ENCODE data around the gene SPATA31D1. TPM values are rescaled to one million over a fixed set of nuclear protein-coding genes. Genes with fewer than 3 reads are reported as not detected.
"Not testable (repeated sequence)": the region's sequence is repeated elsewhere in the genome, so short reads cannot be mapped to it uniquely, and the experiment has no call there.

SPATA31D1 gene
- total RNA-seq: not detected

GRCh38 chr9:81988472-81988871 lies at the start of gene SPATA31D1:
SPATA31D1 (plus strand) TSS chr9:81988772; CDS start chr9:81988819, 47 bp downstream.
- not testable (repeated sequence) for ATAC-seq (ENCODE audit: low FRiP score); DNase-seq (ENCODE audit: low spot score)

- not testable (repeated sequence) for ATAC-seq (ENCODE audit: low FRiP score)
These were observed 45.2 kb upstream of the SPATA31D1 start, which contains the start of gene SPATA31D3 for GRCh38 chr9:81943393-81943792. SPATA31D3 (plus strand) TSS chr9:81943500; CDS start chr9:81943586, 86 bp downstream.

GRCh38 chr9:81948650-81949049 lies 39.9 kb upstream of the SPATA31D1 start:
- DNase-seq (ENCODE audit: low spot score); ATAC-seq (ENCODE audit: low FRiP score): not testable (repeated sequence)

More at GRCh38 chr9:81943393-81943792, 45.2 kb upstream of the SPATA31D1 start, which contains the start of gene SPATA31D3:
- not testable (repeated sequence) for DNase-seq (ENCODE audit: low spot score)

DNA sequence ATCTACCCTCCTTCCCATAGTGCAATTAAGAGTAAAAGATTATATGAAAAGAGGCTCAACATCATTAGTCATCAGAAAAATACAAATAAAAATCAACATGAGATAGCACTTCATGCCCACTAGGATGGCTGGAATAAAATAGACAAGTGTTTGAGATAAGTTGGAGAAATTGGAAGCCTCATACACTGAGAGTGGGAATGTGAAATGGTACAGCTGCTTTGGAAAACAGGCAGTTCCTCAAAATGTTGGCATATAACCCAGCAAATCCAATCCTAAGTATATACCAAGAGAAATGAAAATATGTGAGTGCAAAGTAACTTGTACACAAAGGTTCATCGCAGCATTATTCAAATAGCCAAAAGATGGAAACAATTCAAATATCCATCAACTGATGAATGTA lies 35.5 kb upstream of the SPATA31D1 start:
- DNase-seq (ENCODE audit: low spot score) (no peak), ATAC-seq (ENCODE audit: low FRiP score) (no peak)
- TF ChIP-seq, protein P1, sequence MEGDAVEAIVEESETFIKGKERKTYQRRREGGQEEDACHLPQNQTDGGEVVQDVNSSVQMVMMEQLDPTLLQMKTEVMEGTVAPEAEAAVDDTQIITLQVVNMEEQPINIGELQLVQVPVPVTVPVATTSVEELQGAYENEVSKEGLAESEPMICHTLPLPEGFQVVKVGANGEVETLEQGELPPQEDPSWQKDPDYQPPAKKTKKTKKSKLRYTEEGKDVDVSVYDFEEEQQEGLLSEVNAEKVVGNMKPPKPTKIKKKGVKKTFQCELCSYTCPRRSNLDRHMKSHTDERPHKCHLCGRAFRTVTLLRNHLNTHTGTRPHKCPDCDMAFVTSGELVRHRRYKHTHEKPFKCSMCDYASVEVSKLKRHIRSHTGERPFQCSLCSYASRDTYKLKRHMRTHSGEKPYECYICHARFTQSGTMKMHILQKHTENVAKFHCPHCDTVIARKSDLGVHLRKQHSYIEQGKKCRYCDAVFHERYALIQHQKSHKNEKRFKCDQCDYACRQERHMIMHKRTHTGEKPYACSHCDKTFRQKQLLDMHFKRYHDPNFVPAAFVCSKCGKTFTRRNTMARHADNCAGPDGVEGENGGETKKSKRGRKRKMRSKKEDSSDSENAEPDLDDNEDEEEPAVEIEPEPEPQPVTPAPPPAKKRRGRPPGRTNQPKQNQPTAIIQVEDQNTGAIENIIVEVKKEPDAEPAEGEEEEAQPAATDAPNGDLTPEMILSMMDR (IDR thresholded peaks at IDR 0.05): no peak

DNA sequence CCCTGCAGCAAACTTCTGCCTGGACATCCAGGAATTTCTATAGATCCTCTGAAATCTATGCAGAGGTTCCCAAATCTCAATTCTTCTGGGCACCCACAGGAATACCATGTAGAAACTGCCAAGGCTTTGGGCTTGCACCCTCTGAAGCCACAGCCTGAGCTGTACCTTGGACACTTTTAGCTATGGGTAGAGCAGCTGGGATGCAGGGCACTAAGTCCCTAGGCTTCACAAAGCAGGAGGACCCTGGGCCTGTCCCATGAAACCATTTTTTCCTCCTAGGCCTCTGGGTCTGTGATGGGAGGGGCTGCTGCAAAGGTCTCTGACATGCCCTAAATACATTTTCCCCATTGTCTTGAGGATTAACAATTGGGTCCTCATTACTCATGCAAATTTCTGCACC lies 32.9 kb upstream of the SPATA31D1 start:
- TF ChIP-seq, protein P1 (IDR thresholded peaks at IDR 0.05): no peak
- no peak for ATAC-seq (ENCODE audit: low FRiP score)
- no peak for DNase-seq (ENCODE audit: low spot score)

- no peak for ATAC-seq (ENCODE audit: low FRiP score)
- TF ChIP-seq, protein P1 (IDR thresholded peaks at IDR 0.05): no peak
- no peak for DNase-seq (ENCODE audit: low spot score)
These were observed 24.1 kb upstream of the SPATA31D1 start for GRCh38 chr9:81964218-81965171.

DNA sequence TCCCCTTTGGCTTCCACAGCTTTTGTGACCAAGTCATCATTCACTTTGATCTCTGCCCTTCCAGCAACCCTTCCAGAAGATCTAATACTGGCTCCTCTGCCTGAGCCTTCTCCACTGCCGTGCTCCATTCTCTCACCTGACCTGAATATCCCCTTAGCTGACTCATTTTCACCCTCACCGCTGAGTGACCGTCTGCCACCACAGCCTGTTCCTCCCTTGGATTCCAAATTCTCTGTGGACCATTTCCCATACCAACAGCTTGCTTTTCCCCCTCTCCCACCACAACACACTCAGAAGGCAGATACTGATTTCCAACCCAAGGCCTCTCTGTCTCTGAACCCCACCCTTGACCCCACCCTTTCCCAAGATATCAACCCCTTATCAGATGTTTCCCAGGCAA lies 20.5 kb upstream of the SPATA31D1 start:
- TF ChIP-seq, protein P1 (IDR thresholded peaks at IDR 0.05): no peak

GRCh38 chr9:81969971-81970370 lies 18.6 kb upstream of the SPATA31D1 start:
- ATAC-seq (ENCODE audit: low FRiP score): no peak
- DNase-seq (ENCODE audit: low spot score): no peak
- TF ChIP-seq, protein P1 (IDR thresholded peaks at IDR 0.05): no peak

More for the DNA sequence above, 20.5 kb upstream of the SPATA31D1 start:
- no peak for ATAC-seq (ENCODE audit: low FRiP score)
- no peak for DNase-seq (ENCODE audit: low spot score)

All from omental fat pad (tissue), 4 donors.